ENCODE results near the gene ADGRF1.

DNA sequence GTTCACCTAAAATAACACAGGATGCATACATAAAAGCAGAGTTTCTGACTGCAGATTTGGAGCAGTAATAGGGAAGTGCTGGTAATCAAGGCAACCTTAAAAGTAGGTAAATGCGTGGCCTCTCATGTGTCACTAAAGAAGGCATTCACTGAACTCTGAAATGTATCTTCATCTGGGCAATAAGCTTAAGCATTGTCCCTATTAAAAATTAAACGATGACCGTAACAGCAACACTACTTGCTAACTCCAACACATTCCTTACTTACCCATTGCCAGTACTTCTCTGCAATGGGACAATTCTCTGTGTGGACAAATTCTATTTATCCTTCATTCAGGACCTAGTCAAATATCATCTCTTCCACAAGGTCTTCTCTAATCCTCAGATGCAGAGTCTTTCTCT lies 19.9 kb downstream of the ADGRF1 start:
- TF ChIP-seq POLR2AphosphoS5 (IDR thresholded peaks at IDR 0.05; ENCODE audit: low read depth, low read length) (no peak), EZH2phosphoT487 (IDR thresholded peaks at IDR 0.05; ENCODE audit: borderline replicate concordance) (no peak), REST (IDR thresholded peaks at IDR 0.05; ENCODE audit: low read depth) (no peak), POLR2A (IDR thresholded peaks at IDR 0.05; ENCODE audit: borderline replicate concordance, extremely low read depth, insufficient read depth, insufficient read length) (no peak), FOSL1 (IDR thresholded peaks at IDR 0.05; ENCODE audit: low read depth) (no peak), RAD21 (IDR thresholded peaks at IDR 0.05; ENCODE audit: low read depth) (no peak), CBX3 (IDR thresholded peaks at IDR 0.05; ENCODE audit: low read depth) (no peak), ZFX (IDR thresholded peaks at IDR 0.05) (no peak)
- TF ChIP-seq, protein P1, sequence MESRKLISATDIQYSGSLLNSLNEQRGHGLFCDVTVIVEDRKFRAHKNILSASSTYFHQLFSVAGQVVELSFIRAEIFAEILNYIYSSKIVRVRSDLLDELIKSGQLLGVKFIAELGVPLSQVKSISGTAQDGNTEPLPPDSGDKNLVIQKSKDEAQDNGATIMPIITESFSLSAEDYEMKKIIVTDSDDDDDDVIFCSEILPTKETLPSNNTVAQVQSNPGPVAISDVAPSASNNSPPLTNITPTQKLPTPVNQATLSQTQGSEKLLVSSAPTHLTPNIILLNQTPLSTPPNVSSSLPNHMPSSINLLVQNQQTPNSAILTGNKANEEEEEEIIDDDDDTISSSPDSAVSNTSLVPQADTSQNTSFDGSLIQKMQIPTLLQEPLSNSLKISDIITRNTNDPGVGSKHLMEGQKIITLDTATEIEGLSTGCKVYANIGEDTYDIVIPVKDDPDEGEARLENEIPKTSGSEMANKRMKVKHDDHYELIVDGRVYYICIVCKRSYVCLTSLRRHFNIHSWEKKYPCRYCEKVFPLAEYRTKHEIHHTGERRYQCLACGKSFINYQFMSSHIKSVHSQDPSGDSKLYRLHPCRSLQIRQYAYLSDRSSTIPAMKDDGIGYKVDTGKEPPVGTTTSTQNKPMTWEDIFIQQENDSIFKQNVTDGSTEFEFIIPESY (IDR thresholded peaks at IDR 0.05; ENCODE audit: extremely low read depth, insufficient replicate concordance, low read length): no peak
- TF ChIP-seq, protein P2, sequence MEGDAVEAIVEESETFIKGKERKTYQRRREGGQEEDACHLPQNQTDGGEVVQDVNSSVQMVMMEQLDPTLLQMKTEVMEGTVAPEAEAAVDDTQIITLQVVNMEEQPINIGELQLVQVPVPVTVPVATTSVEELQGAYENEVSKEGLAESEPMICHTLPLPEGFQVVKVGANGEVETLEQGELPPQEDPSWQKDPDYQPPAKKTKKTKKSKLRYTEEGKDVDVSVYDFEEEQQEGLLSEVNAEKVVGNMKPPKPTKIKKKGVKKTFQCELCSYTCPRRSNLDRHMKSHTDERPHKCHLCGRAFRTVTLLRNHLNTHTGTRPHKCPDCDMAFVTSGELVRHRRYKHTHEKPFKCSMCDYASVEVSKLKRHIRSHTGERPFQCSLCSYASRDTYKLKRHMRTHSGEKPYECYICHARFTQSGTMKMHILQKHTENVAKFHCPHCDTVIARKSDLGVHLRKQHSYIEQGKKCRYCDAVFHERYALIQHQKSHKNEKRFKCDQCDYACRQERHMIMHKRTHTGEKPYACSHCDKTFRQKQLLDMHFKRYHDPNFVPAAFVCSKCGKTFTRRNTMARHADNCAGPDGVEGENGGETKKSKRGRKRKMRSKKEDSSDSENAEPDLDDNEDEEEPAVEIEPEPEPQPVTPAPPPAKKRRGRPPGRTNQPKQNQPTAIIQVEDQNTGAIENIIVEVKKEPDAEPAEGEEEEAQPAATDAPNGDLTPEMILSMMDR (IDR thresholded peaks at IDR 0.05 in 2 of 3, conservative IDR thresholded peaks at IDR 0.05 in 1 of 3; ENCODE audit: borderline replicate concordance in 1 of 3, insufficient read depth in 1 of 3, low read depth in 2 of 3, low read length in 2 of 3): no peak
- TF ChIP-seq, protein P3, sequence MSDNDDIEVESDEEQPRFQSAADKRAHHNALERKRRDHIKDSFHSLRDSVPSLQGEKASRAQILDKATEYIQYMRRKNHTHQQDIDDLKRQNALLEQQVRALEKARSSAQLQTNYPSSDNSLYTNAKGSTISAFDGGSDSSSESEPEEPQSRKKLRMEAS (IDR thresholded peaks at IDR 0.05): no peak
- TF ChIP-seq, protein P4, sequence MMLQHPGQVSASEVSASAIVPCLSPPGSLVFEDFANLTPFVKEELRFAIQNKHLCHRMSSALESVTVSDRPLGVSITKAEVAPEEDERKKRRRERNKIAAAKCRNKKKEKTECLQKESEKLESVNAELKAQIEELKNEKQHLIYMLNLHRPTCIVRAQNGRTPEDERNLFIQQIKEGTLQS (IDR thresholded peaks at IDR 0.05): no peak
